HUES6 (cell line): Measurements from ENCODE around the gene SLC12A9.
"Not testable (repeated sequence)": the region's sequence is repeated elsewhere in the genome, so short reads cannot be mapped to it uniquely, and the experiment has no call there.

Source experiments
- H3K27ac ChIP-seq: 2 replicates; pipeline ENCODE4 v1.7.0; 2013; ENCODE audit warnings: low read depth, mild to moderate bottlenecking, low read length, inconsistent platforms
- H3K27me3 ChIP-seq: 2 replicates; pipeline ENCODE4 v1.6.1; 2013; ENCODE audit warnings: low read length; ENCODE audit not compliant: control insufficient read depth, insufficient read depth
- H3K36me3 ChIP-seq: 2 replicates; pipeline ENCODE4 v1.6.1; 2013; ENCODE audit warnings: low read length; ENCODE audit not compliant: control insufficient read depth, insufficient read depth
- H3K4me1 ChIP-seq: 2 replicates; pipeline ENCODE4 v1.6.1; 2013; ENCODE audit warnings: low read length; ENCODE audit not compliant: control insufficient read depth, insufficient read depth
- H3K4me3 ChIP-seq: 2 replicates; pipeline ENCODE4 v1.5.1; 2013; ENCODE audit warnings: low read depth, low read length
- H3K9ac ChIP-seq: one replicate; pipeline ENCODE4 v1.6.1; 2013; ENCODE audit warnings: mild to moderate bottlenecking, low read length
- H3K9me3 ChIP-seq: 2 replicates; pipeline ENCODE4 v1.6.1; 2013; ENCODE audit warnings: low read depth, low read length; ENCODE audit not compliant: control insufficient read depth, insufficient read depth

The SLC12A9 gene

DNA sequence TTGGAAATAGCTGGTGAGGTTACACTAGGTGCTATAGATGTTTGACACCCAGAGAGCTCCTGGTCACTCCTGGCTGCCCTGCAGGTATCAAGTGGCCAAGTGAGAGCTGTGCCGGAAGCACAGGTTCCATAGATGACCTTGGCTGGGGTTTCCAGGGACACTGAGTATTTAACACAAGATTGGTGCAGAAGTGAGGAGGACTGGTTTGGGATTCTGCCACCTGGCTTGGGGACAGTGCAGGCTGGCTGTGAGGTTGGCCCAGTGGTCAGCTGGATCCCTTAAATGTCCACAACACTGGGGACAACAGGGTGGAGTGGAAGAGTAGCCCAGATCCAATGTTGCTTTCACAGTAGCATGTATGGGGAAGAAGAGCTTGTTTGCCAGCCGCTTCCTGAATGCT lies 48.5 kb downstream of the SLC12A9 start:
- Histone ChIP-seq H3K27me3 (peaks cover 14% of the 10 kb centered on the region), H3K4me1 (peaks cover 8% of the 10 kb centered on the region), H3K9me3 (no peaks in the 10 kb centered on the region), H3K4me3 (no peak overlapping the region), H3K9ac (no peak overlapping the region), H3K36me3 (no peaks in the 10 kb centered on the region), H3K27ac (no peak overlapping the region)

DNA sequence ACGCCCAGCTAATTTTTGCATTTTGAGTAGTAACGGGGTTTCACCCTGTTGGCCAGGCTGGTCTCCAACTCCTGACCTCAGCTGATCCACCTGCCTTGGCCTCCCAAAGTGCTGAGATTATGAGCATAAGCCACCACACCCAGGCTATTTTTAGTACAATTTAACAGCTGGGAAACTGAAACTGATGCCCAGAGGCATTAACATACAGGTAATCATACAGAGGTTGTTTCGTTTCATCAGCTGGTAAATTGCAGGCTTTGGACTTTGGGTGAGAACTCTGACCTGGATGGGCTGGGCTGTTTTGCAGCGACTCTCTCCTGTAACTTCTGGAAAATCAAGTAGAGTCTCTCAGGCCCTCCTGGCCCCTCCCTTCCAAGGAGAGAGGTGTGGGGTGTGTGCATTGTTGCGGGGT lies 49.4 kb downstream of the SLC12A9 start:
- Histone ChIP-seq H3K4me1 (peaks cover 2% of the 10 kb centered on the region; the same call in 1 of the 2 replicates), H3K36me3 (no peaks in the 10 kb centered on the region), H3K27ac (no peak overlapping the region), H3K4me3 (no peak overlapping the region), H3K9ac (no peak overlapping the region), H3K9me3 (0 out of 2 replicates have a peak, but pooled peaks cover 3% of the 10 kb centered on the region), H3K27me3 (peaks cover 5% of the 10 kb centered on the region; the same call in 1 of the 2 replicates)

DNA sequence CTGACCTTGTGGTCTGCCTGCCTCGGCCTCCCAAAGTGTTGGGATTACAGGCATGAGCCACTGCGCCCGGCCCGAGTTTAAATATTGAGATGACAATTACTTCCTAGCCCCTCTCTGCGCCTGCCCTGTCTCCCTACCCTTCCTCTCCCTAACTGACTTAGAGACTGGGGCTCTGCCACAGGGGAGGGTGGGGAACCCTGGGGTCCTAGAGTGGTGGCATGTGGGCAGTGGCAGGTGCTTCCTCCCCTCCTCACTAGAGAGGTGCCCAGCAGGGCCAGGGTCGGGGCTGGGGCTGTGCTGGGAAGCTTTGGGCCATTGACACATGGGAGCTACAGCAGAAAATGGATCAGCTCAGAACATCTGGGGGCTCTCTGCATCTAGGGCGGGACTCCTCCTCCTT lies 50.1 kb downstream of the SLC12A9 start:
- Histone ChIP-seq H3K9me3 (0 out of 2 replicates have a peak, but pooled peaks cover 3% of the 10 kb centered on the region), H3K27me3 (peaks cover 3% of the 10 kb centered on the region; the same call in 1 of the 2 replicates), H3K4me1 (no peaks in the 10 kb centered on the region), H3K9ac (no peak overlapping the region), H3K27ac (no peak overlapping the region), H3K36me3 (no peaks in the 10 kb centered on the region), H3K4me3 (no peak overlapping the region)

DNA sequence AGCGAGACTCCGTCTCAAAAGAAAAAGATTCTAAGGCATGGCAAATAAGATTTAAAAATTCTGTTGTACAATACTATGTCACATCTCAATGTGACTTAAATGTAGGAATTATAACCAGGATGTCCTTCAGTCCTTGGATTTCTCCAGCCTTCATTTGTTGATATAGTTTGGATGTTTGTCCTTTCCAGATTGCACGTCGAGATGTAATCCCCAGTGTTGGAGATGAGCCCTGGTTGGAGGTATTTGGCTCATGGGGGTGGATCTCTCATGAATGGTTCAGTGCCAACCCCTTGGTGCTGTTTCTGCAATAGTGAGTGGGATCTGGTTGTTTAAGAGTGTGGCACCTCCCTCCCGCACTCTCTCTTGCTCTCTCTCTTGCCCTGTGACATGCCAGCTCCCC lies 56.0 kb downstream of the SLC12A9 start:
- H3K27me3 ChIP-seq, result no peaks in the 10 kb centered on the region
- H3K27ac ChIP-seq, result no peak overlapping the region
- no peaks in the 10 kb centered on the region for H3K4me1 ChIP-seq
- H3K36me3 ChIP-seq, result no peaks in the 10 kb centered on the region
- no peak overlapping the region for H3K9ac ChIP-seq
- H3K9me3 ChIP-seq, result peaks cover 8% of the 10 kb centered on the region; the same call in 1 of the 2 replicates
- H3K4me3 ChIP-seq, result no peak overlapping the region

- not testable (repeated sequence) for H3K27ac ChIP-seq, H3K27me3 ChIP-seq, H3K4me1 ChIP-seq, H3K9ac ChIP-seq, H3K36me3 ChIP-seq, H3K4me3 ChIP-seq, H3K9me3 ChIP-seq
Observed at GRCh38 chr7:100910443-100910842, 57.9 kb downstream of the SLC12A9 start.

DNA sequence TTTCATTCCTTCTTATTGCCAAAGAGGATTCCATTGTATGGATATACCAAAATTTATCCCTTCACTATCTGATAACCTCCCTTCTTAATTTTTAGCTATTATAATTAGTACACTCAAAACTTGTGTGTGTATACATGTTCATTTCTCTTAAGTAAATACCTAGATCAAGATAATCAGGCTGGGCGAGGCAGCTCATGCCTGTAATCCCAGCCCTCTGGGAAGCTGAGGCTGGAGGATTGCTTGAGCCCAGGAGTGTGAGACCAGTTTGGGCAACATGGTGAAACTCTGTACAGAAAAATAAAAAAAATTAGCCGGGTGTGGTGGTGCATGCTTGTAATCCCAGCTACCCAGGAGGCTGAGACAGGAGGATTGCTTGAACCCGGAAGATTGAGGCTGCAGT lies 59.0 kb downstream of the SLC12A9 start:
- Histone ChIP-seq H3K27me3 (no peaks in the 10 kb centered on the region), H3K4me3 (no peak overlapping the region), H3K27ac (no peak overlapping the region), H3K36me3 (no peaks in the 10 kb centered on the region), H3K9me3 (peaks cover 5% of the 10 kb centered on the region; the same call in 1 of the 2 replicates), H3K9ac (no peak overlapping the region), H3K4me1 (no peaks in the 10 kb centered on the region)

DNA sequence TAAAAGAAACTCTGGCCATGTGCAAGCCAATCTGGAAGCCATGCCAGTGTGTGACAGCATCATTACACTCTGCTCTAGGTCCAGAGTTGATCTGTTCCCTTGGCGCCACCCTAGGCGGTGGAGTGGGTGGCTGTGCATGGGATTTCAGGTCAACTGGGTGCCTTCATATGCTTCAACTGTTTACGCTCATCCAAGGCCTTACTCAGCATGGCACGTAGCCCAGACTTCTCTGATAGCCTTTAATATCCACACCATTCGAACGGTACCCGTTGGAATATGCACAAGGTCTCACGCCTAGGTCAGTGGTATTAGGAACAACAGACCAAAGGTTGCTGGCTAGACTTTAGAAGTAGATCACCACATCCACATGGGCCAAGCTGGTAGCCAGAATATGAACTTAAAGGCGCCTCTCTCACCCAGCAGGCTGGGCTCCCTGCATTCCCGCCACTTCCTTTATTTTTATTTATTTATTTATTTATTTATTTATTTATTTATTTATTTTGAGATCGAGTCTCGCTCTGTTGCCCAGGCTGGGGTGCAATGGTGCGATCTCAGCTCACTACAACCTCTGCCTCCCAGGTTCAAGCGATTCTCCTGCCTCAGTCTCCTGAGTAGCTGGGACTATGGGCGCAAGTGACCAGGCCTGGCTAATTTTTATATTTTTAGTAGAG lies 61.8 kb downstream of the SLC12A9 start:
- Histone ChIP-seq H3K4me1 (no peaks in the 10 kb centered on the region), H3K36me3 (no peaks in the 10 kb centered on the region), H3K4me3 (no peak overlapping the region), H3K9ac (no peak overlapping the region), H3K27me3 (no peaks in the 10 kb centered on the region), H3K27ac (no peak overlapping the region), H3K9me3 (no peaks in the 10 kb centered on the region)

DNA sequence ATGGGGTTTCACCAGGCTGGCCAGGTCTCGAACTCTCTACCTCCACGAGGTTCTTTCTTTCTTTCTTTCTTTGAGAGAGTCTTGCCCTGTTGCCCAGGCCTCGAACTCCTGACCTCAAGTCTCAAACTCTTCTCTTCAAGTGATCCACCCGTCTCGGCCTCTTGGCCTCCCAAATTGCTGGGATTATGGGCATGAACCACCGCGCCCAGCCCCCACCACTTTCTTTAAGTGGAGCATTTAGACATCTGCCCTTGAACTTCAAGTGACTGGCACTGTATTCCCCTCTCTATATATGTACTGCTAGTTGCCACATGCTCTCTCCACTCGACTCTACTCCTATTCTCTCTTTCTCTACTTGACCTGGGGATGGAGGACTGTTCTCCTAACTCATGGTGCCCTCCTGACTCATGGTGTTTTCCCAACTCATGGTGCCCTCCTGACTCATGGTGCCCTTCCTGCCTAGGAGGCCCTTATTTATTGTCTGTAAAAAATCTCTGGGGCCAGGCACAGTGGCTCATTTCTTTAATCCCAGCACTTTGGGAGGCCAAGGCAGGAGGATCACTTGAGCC lies 62.5 kb downstream of the SLC12A9 start:
- H3K4me1 ChIP-seq, result no peaks in the 10 kb centered on the region
- no peak overlapping the region for H3K9ac ChIP-seq

More for the DNA sequence above, 62.5 kb downstream of the SLC12A9 start:
- H3K4me3 ChIP-seq, result no peak overlapping the region
- no peaks in the 10 kb centered on the region for H3K36me3 ChIP-seq
- no peak overlapping the region for H3K27ac ChIP-seq
- no peaks in the 10 kb centered on the region for H3K9me3 ChIP-seq
- no peaks in the 10 kb centered on the region for H3K27me3 ChIP-seq
